ENCODE results near the gene IFT27.
A peak's percentile ranks its signal among the peaks of the same experiment; 100 is the strongest.

IFT27 gene

DNA sequence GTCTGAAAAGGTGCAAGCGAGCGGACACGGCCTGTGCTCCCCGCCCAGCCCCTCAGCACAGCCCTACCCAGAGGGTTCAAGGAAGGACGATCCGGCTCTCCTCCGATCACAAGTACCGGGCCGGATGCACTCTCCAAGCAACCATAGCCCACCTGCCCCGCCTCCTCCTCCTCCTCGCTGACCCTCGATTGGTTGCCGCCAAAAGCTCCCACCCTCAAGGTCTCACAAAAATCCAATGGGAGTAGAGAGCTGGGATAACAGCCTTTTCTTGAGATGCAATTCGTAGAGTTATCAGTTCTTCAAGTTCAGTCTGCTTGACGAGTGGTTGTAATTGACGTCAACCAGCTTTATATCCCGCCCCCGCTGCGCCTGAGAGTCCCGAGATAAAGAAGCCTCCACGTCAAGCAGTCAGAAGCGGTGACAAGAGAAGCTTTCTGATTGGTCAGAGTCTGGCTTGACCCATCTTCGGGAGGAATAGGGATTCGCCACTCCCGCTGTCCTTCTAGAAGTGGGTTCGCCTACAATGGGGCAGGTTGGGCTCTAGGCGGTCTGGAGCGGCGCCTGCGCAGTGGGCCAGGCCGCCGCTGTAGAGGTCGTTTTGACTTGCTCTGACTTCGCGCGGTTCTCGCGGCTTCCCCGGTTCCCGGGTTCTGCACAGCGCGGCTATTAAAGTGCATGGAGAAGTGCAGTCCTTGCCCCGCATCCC, at the start of gene IFT27:
IFT27 (minus strand) TSS at position 156 of the 706 bp plus-strand sequence. CDS start 412 bp downstream, outside the sequence.
- DNase-seq (ENCODE audit: low read depth in 2 of 2) = peak; percentile 95 to 97

DNA sequence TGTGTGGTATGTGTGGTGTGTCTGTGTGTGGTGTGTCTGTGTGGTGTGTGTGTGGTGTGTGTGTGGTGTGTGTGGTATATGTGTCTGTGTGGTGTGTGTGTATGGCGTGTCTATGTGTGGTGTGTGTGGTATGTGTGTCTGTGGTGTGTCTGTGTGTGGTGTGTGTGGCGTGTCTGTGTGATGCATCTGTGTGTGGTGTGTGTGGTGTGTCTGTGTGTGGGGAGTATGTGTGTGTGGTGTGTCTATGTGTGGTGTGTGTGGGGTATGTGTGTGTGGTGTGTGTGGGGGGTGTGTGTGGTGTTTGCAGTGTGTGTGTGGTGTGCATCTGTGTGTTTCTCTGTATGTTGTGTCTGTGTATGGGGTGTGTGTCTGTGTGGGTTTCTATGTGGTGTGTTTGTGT, 48.7 kb upstream of the IFT27 start:
- DNase-seq (ENCODE audit: low read depth in 2 of 2) = no peak

GRCh38 chr22:36823186-36823839, 47.4 kb upstream of the IFT27 start:
- DNase-seq (ENCODE audit: low read depth in 2 of 2) = no peak

DNA sequence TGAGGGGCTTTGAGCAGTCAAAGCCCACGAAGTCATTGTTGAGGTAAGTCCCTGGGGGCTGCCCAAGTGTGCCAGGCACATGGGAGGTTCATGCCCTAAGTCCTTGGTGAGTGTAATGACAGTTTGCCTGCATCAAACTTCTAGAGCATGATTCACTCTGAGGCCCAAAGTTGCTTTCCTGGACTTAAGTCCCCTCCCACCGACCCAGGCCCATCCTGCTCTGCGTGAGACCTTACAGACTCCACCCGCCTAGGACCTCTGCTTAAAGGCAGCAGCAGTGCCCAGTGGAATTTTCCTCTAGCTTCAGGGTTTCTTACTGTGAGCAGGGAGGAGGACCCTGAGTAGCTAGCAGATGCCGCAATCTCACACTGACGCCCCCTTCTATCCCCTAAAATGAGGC, 46.7 kb upstream of the IFT27 start:
- DNase-seq (ENCODE audit: low read depth in 2 of 2) = no peak

DNA sequence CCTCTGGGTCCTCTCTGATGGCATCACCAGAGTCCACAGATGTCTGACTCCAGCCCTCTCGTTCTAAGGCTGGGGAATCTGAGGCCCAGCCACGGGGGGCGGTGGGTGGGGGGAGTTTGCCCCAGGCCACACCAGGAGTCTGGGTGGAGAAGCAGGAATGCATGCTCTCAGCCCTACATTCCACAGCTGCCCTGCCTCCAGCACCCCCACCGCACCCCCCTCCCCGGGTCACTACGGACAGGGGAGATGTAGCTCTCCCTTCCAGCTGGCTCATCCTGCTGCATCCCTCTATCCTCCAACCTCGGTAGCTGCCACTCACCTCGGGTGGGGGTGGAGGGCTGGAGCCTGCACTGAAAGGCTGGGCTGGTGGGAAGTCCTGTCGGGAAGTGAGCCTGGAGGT, 43.2 kb upstream of the IFT27 start:
- no peak for DNase-seq (ENCODE audit: low read depth in 2 of 2)

GRCh38 chr22:36818010-36818642, 42.2 kb upstream of the IFT27 start:
- DNase-seq (ENCODE audit: low read depth in 2 of 2) = no peak

DNA sequence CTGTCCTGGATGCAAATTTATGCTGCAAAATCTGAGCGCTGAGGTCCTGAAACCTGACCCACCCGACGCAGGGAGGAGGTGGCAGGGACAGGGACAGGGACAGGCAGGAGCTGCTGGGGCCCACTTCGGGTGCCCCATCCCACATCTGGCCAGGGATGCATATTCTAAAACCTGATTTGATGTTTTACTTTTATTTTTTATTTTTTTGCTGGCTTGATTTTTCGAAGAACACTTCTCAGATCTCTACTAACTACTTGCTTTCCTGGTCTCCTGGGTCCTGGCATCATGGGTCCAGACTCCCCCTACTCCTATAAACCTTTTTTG, 41.6 kb upstream of the IFT27 start:
- DNase-seq (ENCODE audit: low read depth in 2 of 2) = no peak

DNA sequence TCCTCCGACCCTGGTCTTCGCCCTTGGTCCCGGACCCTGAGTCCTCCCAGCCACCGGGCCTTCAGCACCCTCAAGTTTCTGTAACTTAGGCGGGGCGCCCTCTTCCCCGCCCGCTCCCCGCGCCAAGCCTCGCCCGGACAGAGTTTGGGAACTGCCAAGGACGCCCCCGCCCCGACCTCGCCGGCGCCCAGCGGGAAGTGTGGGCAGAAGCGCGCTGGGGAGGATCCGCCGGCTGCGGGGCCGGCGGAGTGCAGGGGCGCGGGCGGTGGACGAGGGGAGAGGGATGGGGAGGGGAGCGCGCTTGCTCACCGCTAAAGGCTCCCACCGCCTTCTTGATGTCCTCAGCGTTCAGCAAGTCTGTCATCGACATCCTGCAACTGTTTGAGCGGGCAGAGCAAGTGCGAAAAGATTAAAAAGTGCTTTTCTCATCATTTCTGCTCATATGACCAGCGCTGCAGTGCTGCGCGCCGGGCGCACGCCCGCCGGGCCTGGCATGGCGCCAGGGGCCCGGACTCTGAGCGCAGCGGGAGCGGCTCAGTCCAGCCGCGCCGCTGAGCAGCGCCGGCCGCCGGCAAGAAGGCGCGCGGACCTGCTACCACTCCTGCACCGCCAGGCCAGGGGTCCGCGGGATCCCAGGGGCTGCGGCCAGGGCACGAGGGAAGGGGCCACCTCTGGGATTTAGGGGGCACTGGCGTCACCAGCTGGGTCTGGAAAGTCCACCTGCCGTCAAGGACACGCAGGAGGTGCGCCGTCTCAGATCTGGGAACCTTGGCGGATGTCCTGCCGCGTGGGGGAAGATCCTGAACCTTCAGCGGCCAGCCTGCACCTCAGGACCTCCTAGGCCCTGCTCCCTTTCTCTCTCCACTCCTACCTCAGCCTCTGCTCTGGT, 41.0 kb upstream of the IFT27 start, which contains the start of gene PVALB:
PVALB (minus strand) TSS at position 400 of the 889 bp plus-strand sequence; CDS start at position 370, 30 bp downstream.
- DNase-seq (ENCODE audit: low read depth in 2 of 2) = no peak

DNA sequence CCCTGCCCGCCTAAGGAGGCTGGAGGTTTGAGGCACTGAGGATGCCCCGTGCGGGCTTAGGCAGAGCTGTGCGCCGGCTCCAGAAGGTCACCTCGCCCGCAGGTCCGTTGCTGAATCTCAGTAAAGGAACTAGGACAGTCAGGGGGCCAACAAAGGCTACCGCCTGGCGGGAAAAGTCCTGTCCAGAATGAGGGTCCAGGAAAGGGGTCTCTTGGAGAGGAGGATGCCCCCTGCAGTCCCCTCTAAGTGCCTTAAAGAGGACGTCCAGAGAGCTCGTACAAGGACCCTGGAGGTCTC, 40.4 kb upstream of the IFT27 start:
- DNase-seq (ENCODE audit: low read depth in 2 of 2) = no peak

GRCh38 chr22:36815558-36816338, 39.8 kb upstream of the IFT27 start:
- DNase-seq (ENCODE audit: low read depth in 2 of 2) = no peak

GRCh38 chr22:36814801-36815200, 38.9 kb upstream of the IFT27 start:
- no peak for DNase-seq (ENCODE audit: low read depth in 2 of 2)

- DNase-seq (ENCODE audit: low read depth in 2 of 2) = no peak
Observed at GRCh38 chr22:36811094-36811800, 35.3 kb upstream of the IFT27 start.

GRCh38 chr22:36809351-36809750, 33.4 kb upstream of the IFT27 start:
- DNase-seq (ENCODE audit: low read depth in 2 of 2) = no peak

DNA sequence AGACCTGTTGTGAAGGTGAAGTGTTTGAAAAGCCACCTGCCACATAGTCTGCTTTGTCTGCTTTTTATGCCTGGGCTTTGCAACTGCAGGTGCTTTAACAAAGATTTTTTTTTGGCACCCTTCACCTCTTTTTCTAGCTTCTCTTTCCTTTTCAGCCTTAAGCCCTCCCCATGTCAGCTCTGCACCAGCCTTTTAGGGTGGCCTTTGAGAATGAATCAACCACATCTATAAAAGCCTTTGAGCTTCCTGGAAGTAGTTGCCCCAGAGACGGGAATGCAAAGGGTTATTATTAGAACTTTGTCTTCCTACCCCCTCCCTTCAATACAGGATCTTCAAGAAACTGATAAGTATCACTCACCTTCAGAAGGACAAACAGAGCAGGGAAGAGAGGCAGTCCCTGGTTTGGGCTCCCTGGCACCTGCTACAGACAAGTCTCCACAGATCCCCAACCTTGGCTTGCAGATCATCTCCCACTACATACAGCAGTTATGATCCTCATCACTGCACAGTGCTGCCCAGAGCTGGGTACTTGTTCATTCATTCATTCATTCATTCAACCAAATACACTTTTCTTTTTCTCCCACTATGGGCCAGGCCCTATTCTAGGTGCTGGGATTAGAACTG, 32.9 kb upstream of the IFT27 start:
- DNase-seq (ENCODE audit: low read depth in 2 of 2) = no peak

DNA sequence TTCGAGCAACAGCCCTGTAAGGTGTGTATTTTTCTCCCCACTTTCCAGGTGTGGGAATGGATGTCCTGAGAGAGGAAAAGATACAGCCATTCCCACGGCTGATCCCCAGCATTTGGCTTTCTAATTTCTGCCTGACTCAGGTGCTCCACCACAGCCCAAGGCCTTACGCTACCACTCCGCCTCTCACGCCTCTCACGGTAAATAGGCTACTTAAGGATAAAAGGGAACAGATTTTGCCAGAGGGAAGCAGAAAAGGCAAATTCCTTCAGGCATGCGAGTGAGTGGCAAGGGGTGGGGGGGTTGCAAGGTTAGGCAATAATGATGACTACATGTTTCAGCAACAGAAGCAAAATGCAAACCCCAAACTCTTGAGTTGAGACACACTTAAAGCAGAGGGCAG, 31.7 kb upstream of the IFT27 start:
- no peak for DNase-seq (ENCODE audit: low read depth in 2 of 2)

DNA sequence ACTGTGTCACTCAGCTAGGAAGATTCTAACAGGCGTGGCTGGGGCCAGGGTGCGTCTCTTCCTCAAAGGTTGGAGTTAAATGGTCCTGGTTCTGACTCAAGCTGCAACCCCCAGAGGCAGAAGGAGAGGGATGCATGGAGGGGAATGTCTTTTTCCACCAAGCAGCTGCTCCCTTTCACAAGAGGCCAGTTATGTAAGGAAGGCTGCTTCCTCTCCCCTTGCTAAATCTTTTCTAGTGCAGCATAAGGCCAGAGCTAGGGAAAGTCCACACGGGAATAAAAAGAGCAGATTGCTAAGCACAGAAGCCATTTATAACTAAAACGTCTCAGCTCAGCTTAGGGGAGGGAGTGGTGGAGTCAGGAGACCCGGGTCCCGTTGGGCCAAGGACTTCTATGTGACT, 30.9 kb upstream of the IFT27 start:
- DNase-seq (ENCODE audit: low read depth in 2 of 2) = no peak

DNA sequence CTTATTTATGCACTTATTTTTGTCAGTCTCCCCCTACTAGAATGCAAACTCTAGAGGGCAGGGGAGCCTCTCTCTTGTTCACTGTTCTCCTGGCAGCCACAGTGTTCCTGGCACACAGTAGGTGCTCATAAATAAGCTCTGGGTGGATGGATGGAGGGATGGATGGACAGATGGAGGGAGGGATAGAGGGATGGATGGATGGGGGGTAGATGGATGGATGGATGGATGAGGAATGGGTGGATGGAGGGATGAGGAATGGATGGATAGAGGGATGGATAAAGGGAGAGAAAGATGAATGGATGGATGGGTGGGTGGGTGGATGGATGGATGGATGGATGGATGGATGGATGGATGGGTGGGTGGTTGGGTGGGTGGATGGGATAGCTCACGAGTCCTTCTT, 27.4 kb upstream of the IFT27 start:
- DNase-seq (ENCODE audit: low read depth in 2 of 2) = no peak

DNA sequence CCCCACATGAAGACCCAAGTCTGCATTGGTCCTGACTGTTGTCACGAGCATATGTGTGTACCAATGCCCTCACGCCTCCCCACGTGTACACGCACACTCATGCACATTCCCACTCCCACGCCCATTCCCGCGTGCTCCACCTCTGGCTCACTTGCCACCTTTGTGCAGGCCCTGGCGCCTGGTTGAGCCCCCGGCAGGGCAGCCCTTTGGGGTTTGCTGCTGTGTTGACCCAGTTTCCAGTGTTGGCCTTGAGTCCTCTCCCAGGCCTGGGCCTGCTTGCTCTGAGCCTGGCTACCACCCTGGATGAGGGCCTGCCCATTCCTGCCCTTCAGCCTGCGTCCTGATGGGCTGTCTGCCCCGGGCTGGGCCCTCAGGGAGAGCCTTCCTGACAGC, 22.8 kb upstream of the IFT27 start:
- no peak for DNase-seq (ENCODE audit: low read depth in 2 of 2)

GRCh38 chr22:36797911-36798673, 22.2 kb upstream of the IFT27 start:
- no peak for DNase-seq (ENCODE audit: low read depth in 2 of 2)

- DNase-seq (ENCODE audit: low read depth in 2 of 2) = no peak
Observed at GRCh38 chr22:36797374-36797773, 21.5 kb upstream of the IFT27 start.
